GM19238 (cell line): ENCODE results near the gene LRP1B.
"Not testable (repeated sequence)": the region's sequence is repeated elsewhere in the genome, so short reads cannot be mapped to it uniquely, and the experiment has no call there.

Experiments
- DNase-seq: peaks from one replicate; pipeline ENCODE4 v3.0.0; 2011; ENCODE audit warnings: low spot score; ENCODE audit not compliant: insufficient read length

The LRP1B gene

DNA sequence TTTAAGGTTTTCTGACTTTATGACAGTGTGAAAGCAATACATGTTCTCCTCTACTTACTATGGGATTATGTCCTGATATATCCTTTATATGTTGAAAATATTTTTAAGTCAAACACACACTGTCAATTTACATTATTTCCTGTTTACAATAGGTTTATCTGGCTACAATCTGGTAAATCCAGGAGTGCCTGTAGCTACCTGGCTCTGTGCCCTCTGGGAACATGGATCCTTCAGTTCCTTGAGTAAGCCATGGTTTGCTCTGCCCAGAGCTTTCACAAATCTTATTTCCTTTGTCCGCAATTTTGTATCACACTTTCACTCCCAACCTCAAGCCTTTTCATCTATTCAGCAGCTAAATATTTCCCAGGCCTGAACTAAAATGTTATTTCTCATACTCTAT is 1768.5 kb downstream of the LRP1B start:
- DNase-seq = no peak

DNA sequence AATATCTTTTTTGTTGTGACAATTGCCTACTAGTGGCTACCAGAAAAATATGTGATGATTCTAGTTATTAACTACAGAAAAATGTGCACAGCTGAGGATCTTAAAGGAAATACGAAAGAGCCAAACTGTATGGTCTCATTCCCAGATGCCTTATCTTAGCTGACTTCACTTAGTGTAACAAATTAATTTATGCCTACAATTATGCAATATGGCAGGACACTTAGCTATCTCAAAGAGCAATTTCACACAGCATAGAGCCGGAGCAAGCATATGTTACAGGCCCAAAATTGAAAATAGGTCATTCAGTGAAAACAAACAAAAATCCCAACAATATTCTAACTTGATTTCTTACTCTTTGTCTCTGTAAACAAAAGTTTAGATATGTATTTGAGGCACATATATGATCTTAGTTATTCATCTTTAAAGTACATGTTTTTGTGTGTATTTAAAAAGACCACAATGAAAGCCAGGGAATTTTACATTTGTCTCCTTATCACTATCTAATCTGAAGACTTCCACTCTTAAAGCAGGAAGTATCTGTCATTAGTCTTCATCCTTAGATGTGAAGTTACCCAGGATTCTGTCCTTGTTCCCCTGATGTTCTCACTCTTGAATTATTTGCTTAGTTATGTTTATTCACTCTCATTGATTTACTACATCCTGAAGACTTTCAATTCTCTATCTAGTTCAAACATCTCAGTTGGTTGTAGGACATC is 1771.6 kb downstream of the LRP1B start:
- DNase-seq = no peak

DNA sequence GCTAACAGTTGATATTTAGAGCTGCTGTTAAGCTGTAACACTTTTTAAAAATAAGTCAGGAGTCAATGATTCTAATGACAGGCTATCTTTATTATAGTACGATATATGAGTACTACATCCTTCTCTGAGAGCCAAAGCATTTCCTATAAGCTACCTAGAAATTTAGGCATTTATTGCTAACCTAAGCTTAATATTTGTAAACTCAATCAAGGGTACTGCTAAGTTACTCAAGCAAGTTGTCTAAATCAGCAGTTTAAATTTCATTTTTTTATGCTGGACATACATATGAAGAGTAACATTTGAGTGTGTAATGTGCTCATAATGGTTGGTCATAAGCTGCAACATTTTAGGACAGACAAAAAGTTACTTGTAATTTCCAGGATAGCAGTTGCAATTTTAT is 1774.1 kb downstream of the LRP1B start:
- DNase-seq = no peak

DNA sequence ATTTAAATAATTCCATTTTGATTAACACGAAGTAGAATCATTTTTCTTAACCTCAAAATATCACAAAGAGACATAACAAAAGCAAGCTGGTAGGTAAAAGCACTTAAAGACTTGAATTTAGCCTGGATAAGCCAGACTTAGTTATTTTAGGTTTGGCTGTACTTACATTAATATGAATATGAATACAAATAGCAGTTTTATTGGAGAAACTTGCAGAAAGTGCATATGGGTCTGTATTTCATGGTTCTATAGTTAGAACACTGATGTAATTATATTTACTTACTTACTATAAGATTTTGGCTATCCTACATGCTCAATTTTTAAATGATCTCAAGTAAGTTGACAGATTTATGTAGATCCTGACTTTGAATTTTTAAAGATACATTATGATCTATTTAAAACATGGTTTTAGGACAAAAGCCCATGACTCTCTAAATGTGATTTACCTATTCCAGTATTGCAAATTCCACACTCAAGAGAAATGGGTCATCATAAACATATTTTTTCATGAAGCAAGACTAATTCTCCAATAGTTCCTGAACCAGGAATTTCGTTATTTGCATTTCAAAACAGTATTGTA is 1775.2 kb downstream of the LRP1B start:
- no peak for DNase-seq

DNA sequence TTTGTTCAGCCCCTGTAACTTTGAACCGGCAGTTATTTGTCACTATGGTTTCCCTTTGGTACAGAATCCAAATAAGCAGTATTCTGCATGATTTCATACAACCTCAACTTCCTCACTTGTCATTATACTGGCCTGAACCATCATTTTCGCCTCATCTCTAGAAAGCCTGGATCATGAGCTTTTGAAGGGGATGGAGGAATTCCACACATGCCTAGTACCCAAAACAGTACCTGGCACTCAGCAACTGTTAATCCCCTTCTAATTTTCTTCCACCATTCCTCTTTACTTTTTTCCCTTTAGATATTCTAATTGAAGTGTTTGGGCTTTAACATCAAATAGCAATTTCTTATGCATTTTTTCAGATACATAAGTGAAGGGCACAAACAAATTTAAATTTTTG is 1776.3 kb downstream of the LRP1B start:
- no peak for DNase-seq

DNA sequence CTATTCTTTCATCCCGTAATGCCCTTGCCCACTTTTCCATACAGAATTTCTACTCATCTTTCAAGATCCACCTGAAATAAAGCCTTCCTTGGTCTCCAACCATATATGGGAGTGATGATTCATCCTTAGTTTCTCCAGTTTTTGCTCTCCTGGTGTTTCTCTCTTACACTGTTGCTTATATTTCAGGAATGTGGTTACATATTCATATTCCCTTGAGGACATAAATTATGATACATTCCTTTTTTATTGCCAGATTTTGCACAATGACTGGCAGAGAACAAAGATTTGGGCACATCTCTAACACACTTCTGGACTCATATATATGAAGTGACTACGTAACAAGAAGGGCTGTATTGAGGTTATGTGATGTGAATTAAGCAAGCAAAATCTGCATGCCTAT is 1777.3 kb downstream of the LRP1B start:
- DNase-seq = no peak

DNA sequence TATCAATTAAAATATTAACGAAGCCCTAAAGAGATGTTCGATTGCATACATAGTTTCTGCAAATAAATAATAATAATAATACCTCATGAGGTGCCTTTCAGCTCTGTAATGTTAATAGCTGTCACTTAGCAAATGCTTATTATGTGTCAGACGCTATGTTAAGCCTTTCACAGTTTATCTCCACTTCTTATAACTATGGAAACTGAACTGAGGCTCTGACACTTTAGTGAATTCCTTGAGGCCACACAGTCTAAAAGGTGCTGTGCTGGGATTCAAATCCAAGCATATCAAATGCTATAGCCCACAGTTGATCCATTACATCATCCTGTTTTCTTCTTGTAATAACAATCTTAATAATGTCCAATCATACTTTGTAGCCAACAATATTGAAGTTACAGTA is 1779.1 kb downstream of the LRP1B start:
- no peak for DNase-seq

DNA sequence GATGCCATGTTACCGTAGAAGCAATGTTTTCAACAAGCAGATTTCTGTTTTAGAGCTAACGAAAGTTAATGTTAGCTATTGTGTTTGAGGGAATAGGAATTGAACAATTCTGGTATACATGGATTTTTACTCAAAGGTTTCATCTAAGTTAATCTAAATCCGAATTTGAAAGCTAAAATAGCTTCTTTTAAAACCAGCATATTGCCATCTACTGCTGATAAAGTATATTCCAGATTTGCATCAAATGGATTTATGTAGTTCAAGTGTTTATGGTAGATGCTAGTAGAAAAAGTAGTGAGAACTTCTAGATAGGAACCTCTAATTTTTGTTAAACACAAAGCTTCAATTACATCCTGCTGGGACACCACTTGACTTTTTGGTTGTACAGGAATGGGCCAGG is 1781.1 kb downstream of the LRP1B start:
- DNase-seq = no peak

DNA sequence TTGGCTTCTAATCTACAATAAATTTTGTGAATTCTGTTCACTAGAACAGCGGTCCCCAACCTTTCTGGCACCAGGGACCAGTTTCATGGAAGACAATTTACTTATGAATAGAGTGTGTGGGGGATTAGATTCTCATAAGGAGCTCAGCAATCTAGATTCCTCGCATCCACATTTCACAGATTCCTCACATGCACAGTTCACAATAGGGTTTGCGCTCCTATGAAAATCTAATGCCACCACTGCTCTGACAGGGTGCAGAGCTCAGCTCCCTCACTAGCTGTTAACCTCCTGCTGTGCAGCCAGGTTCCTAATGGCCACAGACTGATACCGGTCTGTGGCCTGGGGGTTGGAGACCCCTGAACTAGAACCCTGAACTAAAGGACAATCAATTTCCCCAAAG is 1782.0 kb downstream of the LRP1B start:
- DNase-seq = no peak

DNA sequence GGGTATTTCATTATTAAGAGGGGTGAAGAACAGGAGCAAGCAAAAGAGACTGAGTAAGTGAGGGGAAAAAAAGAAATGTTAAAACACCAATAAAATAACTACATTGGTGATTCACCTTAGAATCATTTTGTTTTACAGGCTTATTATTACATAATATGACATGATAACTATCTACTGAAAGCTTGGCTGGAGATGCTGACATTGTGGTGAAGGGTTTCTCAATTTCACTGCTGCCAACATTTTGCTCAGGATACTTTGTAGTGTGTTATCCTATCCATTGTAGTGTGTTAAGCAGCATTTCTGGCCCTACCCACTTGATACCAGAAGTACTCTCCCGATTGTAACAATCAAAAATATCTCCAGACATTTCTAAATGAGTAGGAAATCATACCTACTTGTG is 1786.0 kb downstream of the LRP1B start:
- no peak for DNase-seq

DNA sequence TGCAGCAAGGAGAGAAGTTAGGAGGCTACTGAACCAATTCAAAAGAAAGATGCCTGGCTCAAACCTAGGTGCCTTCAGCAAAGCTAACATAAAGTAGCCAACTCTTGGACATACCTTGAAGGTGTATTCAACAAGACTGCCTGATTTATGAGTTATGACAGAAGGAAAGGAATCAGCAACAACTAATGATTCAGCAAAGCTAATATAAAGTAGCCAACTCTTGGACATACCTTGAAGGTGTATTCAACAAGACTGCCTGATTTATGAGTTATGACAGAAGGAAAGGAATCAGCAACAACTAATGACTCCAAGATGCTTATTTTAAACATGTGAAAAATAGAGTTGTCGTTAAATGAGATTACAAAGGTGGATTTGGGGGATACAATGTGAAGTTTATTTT is 1786.5 kb downstream of the LRP1B start:
- not testable (repeated sequence) for DNase-seq

DNA sequence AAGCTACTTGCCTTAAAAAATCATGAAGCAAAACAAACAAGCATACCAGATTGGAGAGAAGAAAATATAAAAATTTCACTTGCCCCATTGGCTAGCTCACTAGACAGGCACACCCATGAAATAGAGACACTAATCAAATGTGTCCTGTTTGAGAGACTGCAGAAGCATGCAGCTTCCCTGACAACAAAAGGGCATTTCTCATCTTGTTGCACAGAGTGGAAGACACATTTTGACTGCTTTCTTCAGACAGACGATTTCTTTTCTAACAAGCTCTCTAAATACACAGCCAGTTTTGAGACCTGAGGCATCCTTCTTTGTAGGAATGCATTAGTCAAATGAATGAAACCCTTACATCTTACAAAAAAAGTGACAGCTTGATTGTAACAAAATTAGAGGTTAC is 1792.0 kb downstream of the LRP1B start:
- DNase-seq = no peak

DNA sequence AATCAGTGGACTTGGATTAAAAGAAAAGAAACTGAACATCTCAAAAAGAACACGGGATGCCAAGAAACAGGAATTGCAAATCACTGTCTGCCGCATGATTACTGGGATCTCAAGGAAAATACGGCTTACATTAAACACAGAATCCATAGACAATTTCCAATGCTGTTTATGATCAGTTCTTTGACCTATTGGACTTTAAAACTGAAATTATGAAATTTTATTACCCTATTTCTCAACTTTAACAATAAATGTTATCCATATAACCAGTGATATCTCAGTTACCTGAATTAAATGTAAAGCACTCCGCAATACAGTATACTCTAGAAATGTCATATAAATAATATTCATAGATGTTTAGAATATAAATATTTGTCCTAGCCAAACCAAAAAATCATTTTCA is 1793.8 kb downstream of the LRP1B start:
- no peak for DNase-seq

DNA sequence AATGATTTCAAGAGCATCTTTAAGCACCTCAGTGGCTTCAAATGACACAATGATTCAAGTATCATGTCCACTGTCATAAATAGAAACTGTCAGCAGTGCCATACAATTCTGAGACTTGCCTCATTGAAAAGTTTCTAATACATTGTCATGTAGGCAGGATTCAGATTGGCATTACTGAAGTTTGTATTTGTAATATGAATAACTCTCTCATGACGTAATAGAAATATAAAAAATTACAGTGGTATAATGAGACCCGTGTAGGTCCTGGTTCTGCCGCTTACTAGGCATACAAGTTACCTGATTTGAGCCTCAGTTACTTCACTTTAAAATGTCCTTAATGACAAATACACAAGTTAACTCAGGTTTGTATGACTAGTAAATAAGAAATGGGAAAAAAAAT is 1814.5 kb downstream of the LRP1B start:
- no peak for DNase-seq

DNA sequence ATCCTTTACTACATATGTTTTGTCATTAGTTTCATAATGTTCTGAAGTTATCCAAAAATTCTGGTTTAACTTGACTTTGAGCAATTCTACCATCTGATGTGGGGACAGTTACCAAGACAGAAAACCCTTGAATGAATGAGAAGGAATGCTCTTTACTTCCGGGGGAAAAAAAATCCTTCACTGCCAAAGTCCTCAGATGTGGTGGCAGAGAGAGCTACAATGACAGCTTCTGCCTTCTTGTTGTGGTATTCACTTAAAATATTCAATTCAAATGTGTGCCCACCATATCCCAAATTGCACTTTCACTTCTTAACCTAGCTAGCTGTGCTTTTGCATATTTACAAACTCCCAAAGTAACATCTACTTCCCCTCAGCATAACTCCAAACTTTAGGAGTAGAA is 1818.9 kb downstream of the LRP1B start:
- no peak for DNase-seq

DNA sequence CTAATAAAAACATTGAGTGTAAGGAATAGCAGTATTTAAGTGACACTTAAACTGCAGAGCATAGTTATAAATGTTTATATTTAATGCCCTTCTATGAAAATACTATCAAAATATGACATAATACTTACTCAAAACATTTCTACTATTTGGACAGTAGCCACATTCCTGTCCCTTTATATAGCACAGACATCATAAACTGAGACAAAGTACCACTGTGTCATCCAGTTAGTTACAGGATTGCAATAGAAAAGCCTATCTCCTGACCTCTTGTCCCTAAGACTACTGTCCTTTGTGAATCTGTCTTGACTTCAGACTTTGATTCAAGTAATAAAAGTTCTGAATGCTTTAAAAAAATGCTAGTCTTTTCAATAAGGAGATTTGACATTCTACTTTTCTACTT is 1822.1 kb downstream of the LRP1B start:
- no peak for DNase-seq

DNA sequence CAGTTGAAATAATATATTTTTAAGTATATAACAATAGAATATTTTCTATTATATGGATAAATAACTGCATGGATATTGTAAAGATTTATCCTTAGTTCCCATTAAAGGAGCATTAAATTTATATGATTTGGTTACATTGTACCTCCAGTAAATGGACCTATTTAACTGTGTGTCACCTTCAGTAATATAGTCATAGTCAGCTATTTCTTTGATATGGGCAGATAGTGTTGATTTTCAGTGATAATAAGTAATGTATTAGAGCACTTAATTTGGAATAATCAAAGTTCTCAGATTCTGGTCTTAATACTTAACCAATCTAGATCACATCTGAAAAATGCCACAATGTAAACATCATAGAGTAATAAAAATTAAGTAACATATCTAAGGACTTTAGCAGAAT is 1823.3 kb downstream of the LRP1B start:
- DNase-seq = no peak

DNA sequence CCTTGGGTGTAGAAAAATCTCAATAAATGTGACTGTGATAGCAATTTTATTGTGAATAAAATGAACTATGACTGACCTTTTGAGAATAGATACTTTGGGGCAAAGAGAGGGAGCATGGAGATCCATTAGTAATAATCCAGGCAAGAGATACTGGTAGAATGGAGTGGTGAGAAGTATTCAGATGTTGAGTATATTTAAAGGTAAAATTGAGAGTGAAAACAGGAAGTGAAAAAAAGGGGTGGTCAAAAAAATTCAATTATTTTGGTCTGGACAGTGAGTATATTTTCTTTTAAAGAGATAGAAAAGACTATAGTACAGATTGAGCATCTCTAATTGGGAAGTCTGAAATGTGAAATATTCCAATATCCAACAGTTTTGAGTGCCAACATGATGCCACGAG is 1835.0 kb downstream of the LRP1B start:
- DNase-seq = no peak

DNA sequence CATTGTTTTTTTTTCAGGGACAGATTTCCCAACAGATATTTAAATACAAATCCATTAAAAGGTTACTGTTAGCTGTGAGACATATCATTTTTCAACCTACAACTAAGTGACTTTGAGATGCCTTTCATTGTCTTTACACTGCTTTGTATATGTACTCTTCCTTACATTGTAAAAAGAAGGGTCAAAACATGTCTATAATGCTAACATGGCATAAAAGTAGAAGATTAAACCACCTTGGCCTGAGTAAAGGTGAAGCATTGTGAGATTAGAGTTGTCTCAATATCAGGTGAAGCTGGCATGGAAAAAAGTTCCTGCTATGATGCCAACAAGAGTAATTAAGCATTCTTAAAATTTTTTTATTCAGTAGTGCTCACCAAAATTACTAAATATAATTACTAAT is 1842.1 kb downstream of the LRP1B start:
- DNase-seq = no peak

DNA sequence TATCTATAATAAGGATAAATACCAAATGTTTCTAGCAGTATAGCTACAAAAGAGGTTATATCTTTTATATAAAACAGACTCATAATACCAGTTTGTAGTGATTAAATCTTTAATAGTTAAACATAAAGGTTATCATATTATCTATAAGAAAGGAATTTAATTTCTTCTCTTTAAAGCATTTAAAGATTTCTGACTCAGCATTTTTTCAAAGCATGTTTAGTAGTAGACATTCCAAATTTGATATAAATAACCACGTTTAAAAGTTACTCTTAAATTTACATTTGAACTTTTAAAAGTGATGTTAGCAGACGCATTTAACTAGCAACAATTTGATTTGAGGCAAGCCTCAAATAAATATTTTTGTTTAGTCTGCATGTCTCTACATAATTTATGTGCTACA is 1842.6 kb downstream of the LRP1B start:
- DNase-seq = no peak

DNA sequence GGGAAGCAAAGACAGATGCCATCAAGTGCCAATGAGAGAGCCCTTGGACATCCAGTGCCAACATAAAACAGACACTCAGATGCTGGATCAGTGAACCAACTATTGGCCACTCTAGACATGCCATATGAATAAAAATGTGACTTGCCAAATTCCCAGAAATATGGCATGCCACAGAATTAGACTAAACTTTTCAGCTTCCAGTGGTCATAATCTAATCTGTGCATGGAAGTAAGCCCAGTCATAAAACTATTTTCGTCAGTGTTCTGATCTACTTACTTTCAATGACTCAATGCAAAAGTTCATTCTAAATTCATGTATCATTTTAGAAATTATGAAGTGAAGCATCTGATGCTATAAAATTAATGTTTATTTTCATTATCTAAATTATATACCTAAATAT is 1844.4 kb downstream of the LRP1B start:
- DNase-seq = no peak

DNA sequence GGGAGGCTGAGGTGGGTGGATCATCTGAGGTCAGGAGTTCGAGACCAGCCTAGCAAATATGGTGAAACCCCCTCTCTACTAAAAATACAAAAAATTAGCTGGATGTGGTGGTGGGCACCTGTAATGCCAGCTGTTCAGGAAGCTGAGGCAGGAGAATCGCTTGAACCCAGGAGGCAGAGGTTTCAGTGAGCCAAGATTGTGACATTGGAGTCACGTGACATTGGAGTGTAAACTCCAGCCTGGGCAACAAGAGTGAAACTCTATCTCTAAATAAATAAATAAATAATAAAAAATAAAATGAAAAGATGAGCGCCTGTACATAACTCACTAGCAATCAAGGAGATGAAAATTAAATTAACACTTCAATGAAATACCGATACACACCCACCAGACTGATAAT is 1853.5 kb downstream of the LRP1B start:
- DNase-seq = not testable (repeated sequence)

DNA sequence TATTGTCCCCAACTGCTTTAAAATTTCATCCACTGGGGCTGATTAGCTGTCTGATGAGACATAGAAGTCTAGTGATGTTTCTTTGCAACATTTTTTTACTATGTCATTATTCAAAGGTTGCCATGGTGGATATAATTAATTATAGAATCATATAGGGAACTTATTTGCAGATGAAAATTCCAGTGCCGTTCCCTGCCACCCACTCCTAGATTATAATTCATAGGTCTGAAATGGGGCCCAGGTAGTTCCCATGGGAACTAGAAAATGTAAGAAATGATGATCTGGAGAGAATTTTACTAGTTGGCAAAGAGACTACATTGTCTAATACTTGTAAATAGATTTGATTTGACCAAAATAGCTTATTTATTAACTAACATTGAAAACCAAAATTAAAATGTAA is 1854.2 kb downstream of the LRP1B start:
- DNase-seq = no peak

DNA sequence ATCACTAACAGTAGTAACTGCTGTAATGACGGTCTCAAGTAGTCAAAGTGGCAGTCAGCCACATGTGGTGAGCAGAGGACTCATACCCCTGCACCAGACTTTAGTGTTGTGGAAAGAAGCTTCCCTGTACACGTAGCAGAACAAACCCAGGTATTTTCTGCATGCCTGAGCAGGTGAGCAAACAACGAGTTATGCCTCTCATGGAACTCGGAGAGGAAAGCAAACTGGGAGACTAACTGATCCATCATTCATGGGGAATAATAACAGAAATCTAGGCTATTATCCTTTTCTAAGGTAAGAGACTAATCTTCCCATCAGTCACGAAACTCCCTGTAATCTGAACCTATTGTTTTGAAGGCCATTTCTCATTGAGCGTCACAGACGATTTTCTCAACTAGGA is 1855.4 kb downstream of the LRP1B start:
- DNase-seq = no peak
